Peyer's patch (tissue), 4 donors: Measurements from ENCODE around the gene ZCCHC17. TPM values are rescaled to one million over a fixed set of nuclear protein-coding genes. Genes with fewer than 3 reads are reported as not detected.
"Not testable (repeated sequence)": the region's sequence is repeated elsewhere in the genome, so short reads cannot be mapped to it uniquely, and the experiment has no call there.

Experiments used
- DNase-seq, 3 donors: peaks; one replicate each; pipeline ENCODE4 v3.0.0-alpha.2; 2017 to 2019
- H3K27ac ChIP-seq, 4 donors: fragments of 200-600 bp; sonication (generic); one replicate each; pipeline ENCODE4 v1.5.1; 2016 to 2019
- H3K27me3 ChIP-seq, 2 donors: fragments of 200-600 bp; sonication (generic); one replicate each; pipeline ENCODE4 v1.5.1; 2019
- H3K36me3 ChIP-seq, 3 donors: fragments of 200-600 bp; sonication (generic); one replicate each; pipeline ENCODE4 v1.5.1; 2016 to 2019
- H3K4me1 ChIP-seq, 4 donors: fragments of 200-600 bp; sonication (generic); one replicate each; pipeline ENCODE4 v1.5.1; 2016 to 2019
- H3K4me3 ChIP-seq, 4 donors: fragments of 200-600 bp; sonication (generic); 1 replicate in 3 of 4; 2 replicates in 1 of 4; pipeline ENCODE4 v1.5.1; 2016 to 2019; ENCODE audit warnings: mild to moderate bottlenecking in 1 of 4
- H3K9me3 ChIP-seq, 4 donors: fragments of 200-600 bp; sonication (generic); one replicate each; pipeline ENCODE4 v1.5.1; 2016 to 2019; ENCODE audit warnings: mild to moderate bottlenecking in 1 of 4
- POLR2A ChIP-seq, 2 donors: fragments of 450-650 bp; IDR thresholded peaks; one replicate each; pipeline ENCODE4 v1.5.1; 2017; ENCODE audit warnings: antibody characterized with exemption in 2 of 2, mild to moderate bottlenecking in 2 of 2, moderate library complexity in 2 of 2
- total RNA-seq, 4 donors: library from RNA; depleted of rRNA; stranded (reverse); fragments of >200 nt; gene quantifications; one replicate each; pipeline ENCODE4 v1.1.0, GENCODE V29; 2016
- TF ChIP-seq, protein P1 (sequence below), 6 experiments: fragments of 450-650 bp in 4 of 6; fragments of 200-600 bp in 2 of 6; sonication (generic) in 1 of 6; IDR thresholded peaks; one replicate each; pipeline ENCODE4 v1.5.1; 2017 to 2019; ENCODE audit warnings: antibody characterized with exemption in 6 of 6, mild to moderate bottlenecking in 3 of 6, moderate library complexity in 1 of 6

ZCCHC17 gene
- total RNA-seq, 4 donors from 2014 or later = 5.4 to 9.8 (median 8.1) TPM

DNA sequence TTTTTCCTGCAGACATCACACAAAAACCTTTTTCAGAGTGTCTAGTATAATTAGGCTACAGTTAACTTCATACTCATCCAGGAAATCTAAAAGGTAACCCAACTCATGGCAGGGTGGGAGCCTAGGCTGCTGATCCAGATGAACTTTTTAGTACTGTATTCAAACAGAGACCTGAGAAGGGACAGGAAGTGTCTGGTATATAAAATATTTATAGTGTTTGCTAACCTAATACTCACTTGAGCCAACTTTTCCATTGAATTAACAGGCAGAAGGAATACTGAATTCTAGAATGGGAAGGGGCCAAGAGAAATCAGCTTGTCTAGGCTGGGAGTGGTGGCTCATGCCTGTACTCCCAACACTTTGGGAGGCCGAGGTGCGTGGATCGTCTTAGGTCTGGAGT, 34.9 kb upstream of the ZCCHC17 start:
- no peak overlapping the region for H3K4me3 ChIP-seq
- H3K4me1 ChIP-seq = no peaks in the 10 kb centered on the region
- H3K27ac ChIP-seq = no peak overlapping the region
- no peaks in the 10 kb centered on the region for H3K9me3 ChIP-seq
- H3K27me3 ChIP-seq = no peaks in the 10 kb centered on the region
- no peak for DNase-seq
- H3K36me3 ChIP-seq = peaks cover 0 to 65% (median 0%) of the 10 kb centered on the region in 3 donors
- TF ChIP-seq POLR2A (IDR thresholded peaks at IDR 0.05) = no peak
- TF ChIP-seq, protein P1, sequence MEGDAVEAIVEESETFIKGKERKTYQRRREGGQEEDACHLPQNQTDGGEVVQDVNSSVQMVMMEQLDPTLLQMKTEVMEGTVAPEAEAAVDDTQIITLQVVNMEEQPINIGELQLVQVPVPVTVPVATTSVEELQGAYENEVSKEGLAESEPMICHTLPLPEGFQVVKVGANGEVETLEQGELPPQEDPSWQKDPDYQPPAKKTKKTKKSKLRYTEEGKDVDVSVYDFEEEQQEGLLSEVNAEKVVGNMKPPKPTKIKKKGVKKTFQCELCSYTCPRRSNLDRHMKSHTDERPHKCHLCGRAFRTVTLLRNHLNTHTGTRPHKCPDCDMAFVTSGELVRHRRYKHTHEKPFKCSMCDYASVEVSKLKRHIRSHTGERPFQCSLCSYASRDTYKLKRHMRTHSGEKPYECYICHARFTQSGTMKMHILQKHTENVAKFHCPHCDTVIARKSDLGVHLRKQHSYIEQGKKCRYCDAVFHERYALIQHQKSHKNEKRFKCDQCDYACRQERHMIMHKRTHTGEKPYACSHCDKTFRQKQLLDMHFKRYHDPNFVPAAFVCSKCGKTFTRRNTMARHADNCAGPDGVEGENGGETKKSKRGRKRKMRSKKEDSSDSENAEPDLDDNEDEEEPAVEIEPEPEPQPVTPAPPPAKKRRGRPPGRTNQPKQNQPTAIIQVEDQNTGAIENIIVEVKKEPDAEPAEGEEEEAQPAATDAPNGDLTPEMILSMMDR (IDR thresholded peaks at IDR 0.05) = no peak

DNA sequence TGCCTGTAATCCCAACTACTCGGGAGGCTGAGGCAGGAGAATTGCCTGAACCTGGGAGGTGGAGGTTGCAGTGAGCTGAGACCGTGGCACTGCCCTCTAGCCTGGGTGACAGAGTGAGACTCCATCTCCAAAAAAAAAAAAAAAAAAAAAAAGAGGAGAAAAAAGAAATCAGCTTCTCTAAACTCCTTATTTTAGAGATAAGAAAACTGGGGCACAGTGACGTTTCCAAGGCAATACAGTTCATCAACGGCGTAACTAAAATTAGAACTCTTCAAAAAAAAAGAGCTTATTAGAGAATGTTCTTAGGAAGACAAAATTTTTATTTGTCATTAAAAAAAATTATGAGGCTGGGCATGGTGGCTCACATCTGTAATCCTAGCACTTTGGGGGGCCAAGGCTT, 34.4 kb upstream of the ZCCHC17 start:
- H3K9me3 ChIP-seq, H3K27me3 ChIP-seq, DNase-seq, H3K4me1 ChIP-seq, H3K27ac ChIP-seq, H3K4me3 ChIP-seq: not testable (repeated sequence)
- H3K36me3 ChIP-seq = peaks cover 0 to 65% (median 0%) of the 10 kb centered on the region in 3 donors

DNA sequence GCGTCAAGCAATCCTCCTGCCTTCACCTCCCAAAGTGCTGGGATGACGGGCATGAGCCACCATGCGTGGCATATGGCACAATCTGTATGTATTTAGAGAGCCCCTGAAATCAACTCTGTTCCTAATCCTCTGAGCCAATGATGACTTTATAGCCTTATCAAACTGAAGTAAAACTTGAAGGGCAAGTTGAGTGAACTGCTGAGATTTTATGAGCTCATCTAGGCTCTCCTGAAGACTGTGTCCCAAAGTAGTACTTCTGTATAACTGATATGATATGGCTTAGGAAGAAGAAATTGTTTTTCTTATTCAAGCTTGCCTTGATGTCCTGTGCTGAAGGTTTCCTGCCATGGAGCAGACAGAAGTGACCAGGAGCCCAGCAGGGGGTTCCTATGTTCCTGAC, 33.4 kb upstream of the ZCCHC17 start:
- TF ChIP-seq, protein P1 (IDR thresholded peaks at IDR 0.05) = no peak
- TF ChIP-seq POLR2A (IDR thresholded peaks at IDR 0.05) = no peak
- no peaks in the 10 kb centered on the region for H3K27me3 ChIP-seq
- H3K36me3 ChIP-seq = peaks cover 0 to 65% (median 0%) of the 10 kb centered on the region in 3 donors
- no peaks in the 10 kb centered on the region for H3K9me3 ChIP-seq
- H3K27ac ChIP-seq = no peak overlapping the region
- DNase-seq = no peak
- no peaks in the 10 kb centered on the region for H3K4me1 ChIP-seq
- H3K4me3 ChIP-seq = no peak overlapping the region

DNA sequence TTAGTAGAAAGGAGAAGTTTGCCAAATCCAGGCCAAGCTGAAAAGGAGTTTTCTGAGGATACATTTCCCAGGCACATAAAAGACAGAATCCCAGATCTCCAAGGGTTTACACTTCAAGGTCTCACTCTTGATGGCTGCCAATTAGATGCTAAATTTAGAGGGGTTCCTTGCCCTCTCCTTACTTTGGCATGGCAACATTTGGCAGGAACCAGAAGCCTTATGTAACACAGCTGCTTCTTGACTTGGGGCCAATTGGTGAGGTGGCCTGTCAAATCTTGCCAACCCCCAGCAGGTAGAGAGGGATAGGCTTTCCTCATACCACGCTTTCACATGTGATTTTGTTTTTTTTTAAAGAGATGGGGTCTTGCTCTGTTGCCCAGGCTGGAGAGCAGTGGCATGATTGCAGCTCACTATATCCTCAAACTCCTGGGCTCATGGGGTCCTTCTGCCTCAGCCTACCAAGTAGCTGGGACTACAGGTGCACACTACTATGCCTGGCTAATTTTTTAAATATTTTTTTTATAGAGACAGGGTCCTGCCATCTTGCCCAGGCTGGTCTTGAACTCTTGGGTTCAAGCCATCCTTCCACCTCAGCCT, 31.9 kb upstream of the ZCCHC17 start:
- H3K4me1 ChIP-seq = no peaks in the 10 kb centered on the region
- DNase-seq = no peak
- no peak overlapping the region for H3K27ac ChIP-seq
- peaks cover 0 to 65% (median 0%) of the 10 kb centered on the region in 3 donors for H3K36me3 ChIP-seq
- no peaks in the 10 kb centered on the region for H3K9me3 ChIP-seq
- no peak for TF ChIP-seq POLR2A (IDR thresholded peaks at IDR 0.05)
- TF ChIP-seq, protein P1 (IDR thresholded peaks at IDR 0.05) = no peak
- H3K27me3 ChIP-seq = no peaks in the 10 kb centered on the region
- H3K4me3 ChIP-seq = no peak overlapping the region

DNA sequence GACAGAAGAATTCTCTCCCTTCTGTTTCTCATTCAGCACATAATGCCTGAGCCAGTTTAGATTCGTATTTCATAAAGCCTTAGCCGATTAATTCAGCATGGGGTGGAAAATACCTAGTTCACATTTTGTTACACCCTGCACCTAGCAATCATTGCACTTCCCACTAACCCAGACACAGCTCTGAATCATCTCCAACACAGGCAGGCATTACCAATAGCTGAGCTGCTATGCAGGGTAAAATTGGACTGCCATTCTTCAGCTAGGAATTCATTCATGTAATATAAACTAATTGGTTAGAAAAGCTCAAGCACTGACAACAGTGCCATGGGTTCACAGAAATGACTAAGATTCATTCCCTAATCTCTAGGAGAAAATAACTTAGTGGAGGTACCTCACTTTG, 30.3 kb upstream of the ZCCHC17 start:
- Histone ChIP-seq H3K4me3 (no peak overlapping the region), H3K27ac (no peak overlapping the region), H3K27me3 (no peaks in the 10 kb centered on the region), H3K4me1 (no peaks in the 10 kb centered on the region), H3K9me3 (no peaks in the 10 kb centered on the region), H3K36me3 (peaks cover 0 to 66% (median 0%) of the 10 kb centered on the region in 3 donors)
- DNase-seq = no peak
- TF ChIP-seq POLR2A (IDR thresholded peaks at IDR 0.05) = no peak
- TF ChIP-seq, protein P1 (IDR thresholded peaks at IDR 0.05) = no peak

DNA sequence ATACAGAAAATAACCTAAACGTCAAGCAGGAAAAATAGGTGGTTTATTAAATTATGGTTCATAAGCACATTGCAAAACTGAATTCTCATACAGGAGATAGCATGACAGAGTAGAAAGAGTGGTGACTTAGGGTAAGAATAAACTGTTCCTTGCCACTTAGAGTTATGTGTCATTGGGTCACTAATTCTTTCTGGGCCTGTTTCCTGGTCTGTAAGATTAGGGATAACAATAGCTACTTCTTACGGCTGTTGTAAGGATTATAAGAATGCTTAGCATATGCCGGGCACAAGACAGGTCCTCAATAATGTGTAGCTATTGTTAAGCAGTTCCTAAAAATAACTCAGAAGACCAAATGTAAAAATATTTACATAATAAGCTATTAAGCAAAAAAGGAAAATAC, 24.5 kb upstream of the ZCCHC17 start:
- peaks cover 0 to 81% (median 0%) of the 10 kb centered on the region in 3 donors for H3K36me3 ChIP-seq
- no peaks in the 10 kb centered on the region for H3K4me1 ChIP-seq
- no peak overlapping the region for H3K27ac ChIP-seq
- H3K27me3 ChIP-seq = no peaks in the 10 kb centered on the region
- no peak overlapping the region for H3K4me3 ChIP-seq
- no peak for DNase-seq
- TF ChIP-seq, protein P1 (IDR thresholded peaks at IDR 0.05) = no peak
- no peak for TF ChIP-seq POLR2A (IDR thresholded peaks at IDR 0.05)
- H3K9me3 ChIP-seq = no peaks in the 10 kb centered on the region
